Activated CD8-positive, alpha-beta T cell treated with anti-CD3 and anti-CD28 coated beads, Interleukin-2, amount 10 ng/mL, durations not matched to agents 7 days and 5 days (primary cell): ENCODE results near the gene ASIC4. TPM values are rescaled to one million over a fixed set of nuclear protein-coding genes. Genes with fewer than 3 reads are reported as not detected.

ENCODE experiments used
- ATAC-seq: fragments of 150-1000 bp; cut with Tn5 transposase; one replicate; pipeline ENCODE4 v1.10.0; 2021; ENCODE audit warnings: moderate library complexity
- CTCF ChIA-PET: fragments of 350-600 bp; sonication (Branson Sonifier 250); formaldehyde crosslinking; loops from one replicate; lab custom pipeline; 2021; ENCODE audit warnings: antibody characterized with exemption; lab: Charles Lee
- POLR2A ChIA-PET: fragments of 350-600 bp; sonication (Branson Sonifier 250); formaldehyde crosslinking; loops from one replicate; lab custom pipeline; 2021; ENCODE audit warnings: antibody characterized with exemption; lab: Charles Lee
- DNase-seq: peaks from one replicate; pipeline ENCODE4 v3.0.0-alpha.2; 2020
- H3K27ac Mint-ChIP-seq: one replicate; pipeline ENCODE4 v1.8.0; 2021; ENCODE audit warnings: mild to moderate bottlenecking, mixed read lengths
- H3K27me3 Mint-ChIP-seq: one replicate; pipeline ENCODE4 v1.8.0; 2021; ENCODE audit warnings: low read depth, mixed read lengths
- H3K36me3 Mint-ChIP-seq: one replicate; pipeline ENCODE4 v1.8.0; 2021; ENCODE audit warnings: low read depth, mixed read lengths
- H3K4me1 Mint-ChIP-seq: one replicate; pipeline ENCODE4 v1.8.0; 2021; ENCODE audit warnings: low read depth, mixed read lengths
- H3K4me3 Mint-ChIP-seq: one replicate; pipeline ENCODE4 v1.8.0; 2021; ENCODE audit warnings: mild to moderate bottlenecking, mixed read lengths
- H3K9me3 Mint-ChIP-seq: one replicate; pipeline ENCODE4 v1.8.0; 2022; ENCODE audit warnings: mixed read lengths; ENCODE audit not compliant: insufficient read depth
- total RNA-seq, 2 experiments: library from RNA; stranded (reverse); gene quantifications; one replicate each; pipeline ENCODE4 v1.2.3, GENCODE V29; 2021

The ASIC4 gene
- total RNA-seq, 2 experiments from 2014 or later, result not detected

GRCh38 chr2:219500135-219500534, 14.1 kb upstream of the ASIC4 start:
- POLR2A ChIA-PET, result interaction anchor here (0.8 to 1.4 kb wide), 3 partner anchors 8 to 41 kb away, joined by 3 to 6 read pairs (median 3); no protein-coding TSS in a partner anchor
- DNase-seq (no peak), ATAC-seq (no peak)
- H3K9me3 Mint-ChIP-seq, result no peaks in the 10 kb centered on the region
- peaks cover 7% of the 10 kb centered on the region for H3K36me3 Mint-ChIP-seq
- CTCF ChIA-PET, result interaction anchor here (0.9 to 4.5 kb wide), 13 partner anchors 9 to 142 kb away, joined by 3 to 45 read pairs (median 4); partner anchors contain the start of gene ASIC4
- H3K4me3 Mint-ChIP-seq, result peak overlapping the region; percentile 83
- no peak overlapping the region for H3K27ac Mint-ChIP-seq
- peaks cover 43% of the 10 kb centered on the region for H3K4me1 Mint-ChIP-seq
- peaks cover 27% of the 10 kb centered on the region for H3K27me3 Mint-ChIP-seq

DNA sequence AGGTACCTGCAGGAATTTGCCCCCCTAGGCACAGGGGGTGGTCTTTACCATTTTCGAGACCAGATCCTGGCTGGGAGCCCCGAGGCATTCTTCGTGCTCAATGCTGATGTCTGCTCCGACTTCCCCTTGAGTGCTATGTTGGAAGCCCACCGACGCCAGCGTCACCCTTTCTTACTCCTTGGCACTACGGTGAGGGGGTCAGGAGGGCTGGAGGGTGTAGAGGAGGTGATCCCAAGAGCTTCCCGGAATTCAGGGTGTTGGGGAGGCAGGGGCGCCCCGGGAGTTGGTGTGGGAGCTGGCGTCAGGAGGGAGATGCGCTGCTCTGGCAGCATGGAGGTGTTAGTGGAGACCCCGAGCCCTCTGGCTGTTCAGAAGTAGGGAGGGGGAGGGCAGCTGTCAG, 12.4 kb upstream of the ASIC4 start:
- Mint-ChIP-seq H3K9me3 (no peaks in the 10 kb centered on the region), H3K4me1 (peaks cover 39% of the 10 kb centered on the region), H3K27ac (no peak overlapping the region), H3K4me3 (no peak overlapping the region), H3K36me3 (peaks cover 10% of the 10 kb centered on the region), H3K27me3 (peaks cover 10% of the 10 kb centered on the region)
- POLR2A ChIA-PET, result no interaction called here
- DNase-seq (no peak), ATAC-seq (no peak)
- CTCF ChIA-PET, result interaction anchor here (4.5 kb wide), 1 partner anchor 7 kb away, joined by 34 read pairs; no protein-coding TSS in a partner anchor

- Mint-ChIP-seq H3K36me3 (peaks cover 10% of the 10 kb centered on the region), H3K9me3 (no peaks in the 10 kb centered on the region), H3K27me3 (peaks cover 3% of the 10 kb centered on the region), H3K4me3 (no peak overlapping the region), H3K4me1 (peaks cover 32% of the 10 kb centered on the region), H3K27ac (no peak overlapping the region)
- no peak for ATAC-seq
- ChIA-PET CTCF (no interaction called here), POLR2A (no interaction called here)
- DNase-seq, result no peak
These were observed 11.7 kb upstream of the ASIC4 start for GRCh38 chr2:219502618-219503017.

DNA sequence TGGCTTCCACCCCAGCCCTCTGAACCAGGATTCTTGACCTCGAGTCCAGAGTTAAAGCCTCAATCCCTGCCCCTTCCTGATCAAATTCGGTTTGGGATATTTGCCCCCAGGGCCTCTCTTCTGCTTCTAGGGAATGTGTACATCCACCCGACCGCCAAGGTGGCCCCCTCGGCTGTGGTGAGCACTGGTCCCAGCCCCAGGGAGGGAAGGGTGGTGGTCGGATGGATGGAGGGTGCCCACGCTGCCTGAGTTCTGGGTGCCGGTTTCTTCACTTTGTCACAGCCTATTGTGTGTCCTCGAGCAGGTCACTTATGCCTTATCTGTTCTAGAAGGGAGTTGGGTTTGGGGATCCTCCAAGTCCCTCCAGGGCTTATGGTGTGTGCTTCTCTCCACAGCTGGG, 8.7 kb upstream of the ASIC4 start:
- H3K27me3 Mint-ChIP-seq, result peaks cover 15% of the 10 kb centered on the region
- no peaks in the 10 kb centered on the region for H3K9me3 Mint-ChIP-seq

GRCh38 chr2:219506153-219506801, 8.0 kb upstream of the ASIC4 start:
- no peak overlapping the region for H3K4me3 Mint-ChIP-seq
- peaks cover 10% of the 10 kb centered on the region for H3K36me3 Mint-ChIP-seq
- CTCF ChIA-PET, result no interaction called here
- no peak overlapping the region for H3K27ac Mint-ChIP-seq
- POLR2A ChIA-PET, result interaction anchor here (0.6 kb wide), 1 partner anchor 71 kb away, joined by 3 read pairs; no protein-coding TSS in a partner anchor
- peaks cover 8% of the 10 kb centered on the region for H3K4me1 Mint-ChIP-seq
- no peak for DNase-seq
- no peaks in the 10 kb centered on the region for H3K9me3 Mint-ChIP-seq
- no peak for ATAC-seq
- peaks cover 22% of the 10 kb centered on the region for H3K27me3 Mint-ChIP-seq

More for the DNA sequence above, 8.7 kb upstream of the ASIC4 start:
- CTCF ChIA-PET, result no interaction called here
- POLR2A ChIA-PET, result no interaction called here
- Mint-ChIP-seq H3K27ac (no peak overlapping the region), H3K4me3 (no peak overlapping the region), H3K4me1 (peaks cover 12% of the 10 kb centered on the region), H3K36me3 (peaks cover 10% of the 10 kb centered on the region)
- no peak for DNase-seq
- ATAC-seq, result no peak

DNA sequence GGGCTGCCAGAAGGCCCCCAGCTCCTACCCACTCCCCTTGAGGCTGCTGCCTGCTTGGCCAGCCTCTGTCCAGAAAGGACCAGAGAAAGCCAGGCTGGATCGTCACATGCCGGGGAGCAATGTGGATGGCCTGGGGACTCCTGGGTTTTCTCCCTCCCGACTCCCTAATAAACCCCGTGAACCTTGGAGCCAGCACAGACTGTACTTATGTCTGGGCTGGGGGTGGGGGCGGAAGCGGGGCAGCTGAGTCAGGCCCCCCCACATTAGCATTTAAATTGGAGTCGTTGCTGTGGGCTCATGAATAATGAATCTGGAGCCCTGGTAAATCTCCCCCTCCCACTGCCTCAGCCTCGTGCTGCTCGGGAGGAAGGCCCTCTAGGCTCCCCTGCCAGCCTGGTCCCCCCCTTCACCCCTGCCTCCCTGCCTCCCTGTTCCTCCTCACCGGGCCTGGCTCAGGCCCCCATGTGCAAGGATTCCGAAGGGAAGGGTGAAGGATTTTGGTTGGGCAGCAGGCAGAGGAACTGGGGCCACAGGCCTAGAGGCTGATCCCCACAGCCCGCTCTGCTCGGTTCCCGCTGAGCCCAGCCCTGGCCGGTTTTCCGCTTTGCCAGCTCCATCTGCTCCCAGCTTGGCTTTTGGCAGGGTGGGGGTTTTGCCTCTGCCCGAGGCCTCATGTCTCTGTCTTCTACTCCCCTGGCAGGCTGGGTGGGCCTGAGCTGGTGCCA, 7.3 kb upstream of the ASIC4 start:
- Mint-ChIP-seq H3K27ac (no peak overlapping the region), H3K4me1 (peaks cover 6% of the 10 kb centered on the region), H3K9me3 (no peaks in the 10 kb centered on the region), H3K27me3 (peaks cover 27% of the 10 kb centered on the region), H3K4me3 (no peak overlapping the region), H3K36me3 (peaks cover 8% of the 10 kb centered on the region)
- DNase-seq (no peak), ATAC-seq (no peak)
- ChIA-PET POLR2A (interaction anchor here (0.6 kb wide), 1 partner anchor 70 kb away, joined by 3 read pairs; no protein-coding TSS in a partner anchor), CTCF (interaction anchor here (1.0 to 1.5 kb wide), 3 partner anchors 14 to 34 kb away, joined by 3 to 7 read pairs (median 4); no protein-coding TSS in a partner anchor)

DNA sequence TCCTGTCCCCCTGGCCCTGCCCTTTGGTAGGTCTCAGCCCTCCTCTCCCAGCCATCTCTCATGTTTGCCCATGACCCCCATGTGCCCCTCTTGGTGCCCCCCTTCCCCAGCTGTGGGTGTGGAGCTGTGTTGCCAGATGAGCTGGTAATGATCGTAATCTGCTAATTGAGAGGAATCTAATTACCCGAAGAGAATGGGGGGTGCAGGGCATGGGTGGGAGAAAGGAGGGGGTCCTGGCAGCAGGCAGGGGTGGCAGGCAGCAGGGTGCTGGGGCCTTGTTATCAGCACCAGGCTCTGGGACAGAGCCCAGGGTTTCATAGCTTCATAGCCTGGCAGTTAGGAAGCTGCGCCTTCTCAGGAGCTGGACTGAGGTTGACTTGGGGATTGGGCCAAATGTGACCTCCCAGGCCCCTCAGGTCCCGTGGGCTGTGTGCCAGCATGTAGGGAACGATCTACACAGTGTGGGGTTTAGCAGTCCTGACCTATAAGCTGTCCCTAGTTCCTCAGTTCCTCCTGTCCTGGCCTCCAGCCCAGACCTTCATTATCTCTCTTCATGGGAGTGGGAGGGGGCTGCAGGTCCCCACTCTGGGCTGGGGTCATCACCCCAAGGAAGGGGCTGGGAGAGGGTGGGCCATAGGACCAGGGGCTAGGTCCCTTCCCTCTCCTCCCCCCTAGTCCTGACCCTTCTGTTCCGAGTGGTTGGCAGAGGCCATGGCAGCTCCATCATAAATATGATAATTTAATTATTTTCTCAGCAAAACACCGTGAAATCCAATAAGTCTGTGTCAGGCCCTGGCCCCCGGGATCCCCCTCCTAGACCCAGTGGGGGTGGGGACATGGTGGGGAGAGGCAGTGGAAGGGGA, 6.5 kb upstream of the ASIC4 start:
- ChIA-PET POLR2A (interaction anchor here (0.5 to 0.6 kb wide), 2 partner anchors 9 to 11 kb away, joined by 3 to 4 read pairs; partner anchors contain the start of gene GMPPA), CTCF (interaction anchor here (0.9 to 3.4 kb wide), 6 partner anchors 8 to 33 kb away, joined by 3 to 34 read pairs (median 6); partner anchors contain the start of gene GMPPA)
- Mint-ChIP-seq H3K4me3 (no peak overlapping the region), H3K4me1 (peaks cover 6% of the 10 kb centered on the region), H3K36me3 (peaks cover 8% of the 10 kb centered on the region), H3K27me3 (peaks cover 33% of the 10 kb centered on the region), H3K27ac (no peak overlapping the region), H3K9me3 (no peaks in the 10 kb centered on the region)
- DNase-seq (no peak), ATAC-seq (no peak)

- no peak for DNase-seq
These were observed 5.9 kb upstream of the ASIC4 start for GRCh38 chr2:219508444-219508734.

GRCh38 chr2:219508971-219509779, 5.1 kb upstream of the ASIC4 start:
- ChIA-PET POLR2A (interaction anchor here (0.6 kb wide), 1 partner anchor 63 kb away, joined by 3 read pairs; no protein-coding TSS in a partner anchor), CTCF (interaction anchor here (0.7 to 3.4 kb wide), 11 partner anchors 9 to 121 kb away, joined by 3 to 34 read pairs (median 4); partner anchors contain the start of genes CHPF, DNPEP, GMPPA and TMEM198)
- no peak for DNase-seq
- peaks cover 46% of the 10 kb centered on the region for H3K27me3 Mint-ChIP-seq
- peaks cover 8% of the 10 kb centered on the region for H3K36me3 Mint-ChIP-seq
- H3K9me3 Mint-ChIP-seq, result no peaks in the 10 kb centered on the region
- H3K4me3 Mint-ChIP-seq, result no peak overlapping the region
- peaks cover 14% of the 10 kb centered on the region for H3K4me1 Mint-ChIP-seq
- ATAC-seq, result peak; percentile 14
- H3K27ac Mint-ChIP-seq, result no peak overlapping the region

More at GRCh38 chr2:219508444-219508734, 5.9 kb upstream of the ASIC4 start:
- ATAC-seq, result no peak
- peaks cover 6% of the 10 kb centered on the region for H3K4me1 Mint-ChIP-seq
- POLR2A ChIA-PET, result interaction anchor here (0.6 kb wide), 1 partner anchor 9 kb away, joined by 3 read pairs; the partner anchor contains the start of gene GMPPA
- H3K27ac Mint-ChIP-seq, result no peak overlapping the region
- H3K27me3 Mint-ChIP-seq, result peaks cover 38% of the 10 kb centered on the region
- CTCF ChIA-PET, result interaction anchor here (0.9 to 3.4 kb wide), 5 partner anchors 8 to 33 kb away, joined by 3 to 34 read pairs (median 7); partner anchors contain the start of gene GMPPA
- peaks cover 8% of the 10 kb centered on the region for H3K36me3 Mint-ChIP-seq
- no peak overlapping the region for H3K4me3 Mint-ChIP-seq
- H3K9me3 Mint-ChIP-seq, result no peaks in the 10 kb centered on the region

DNA sequence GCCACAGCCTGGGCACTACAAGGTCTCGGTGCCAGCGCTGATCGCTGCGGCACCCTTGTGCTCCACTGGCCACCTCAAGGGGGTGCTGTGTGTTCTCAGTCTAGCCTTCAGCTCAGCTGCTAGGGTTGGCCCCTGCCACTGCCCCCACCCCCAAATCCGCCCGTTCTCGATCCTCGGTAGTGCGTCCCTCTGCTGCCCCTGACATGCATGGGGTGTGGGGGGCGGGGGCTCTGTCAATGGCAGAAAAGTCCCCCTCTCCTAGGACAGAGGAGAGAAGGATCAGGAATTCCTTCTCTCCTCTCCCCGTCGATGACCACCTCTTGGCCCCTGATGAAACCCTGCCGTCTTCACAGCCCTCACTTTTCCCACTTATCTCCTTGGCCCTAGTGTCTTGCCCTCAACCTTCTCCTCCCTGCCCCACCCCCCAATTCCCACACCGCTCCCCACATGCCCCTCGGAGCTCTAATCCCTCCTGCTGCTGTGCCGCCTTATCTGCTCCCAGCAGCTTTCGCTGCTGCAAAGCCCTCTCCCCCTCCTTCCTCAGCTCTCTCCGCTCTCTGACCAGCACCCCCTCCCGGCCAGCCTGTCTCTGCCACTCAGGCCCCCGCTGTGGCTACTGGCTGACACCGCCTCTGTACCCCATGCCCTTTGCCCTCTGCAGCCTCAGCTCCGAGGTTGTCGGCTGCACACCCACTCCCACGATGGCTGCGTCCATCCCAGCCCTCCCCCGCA, 4.3 kb upstream of the ASIC4 start:
- Mint-ChIP-seq H3K4me3 (no peak overlapping the region), H3K36me3 (peaks cover 2% of the 10 kb centered on the region), H3K4me1 (peaks cover 15% of the 10 kb centered on the region), H3K27ac (no peak overlapping the region), H3K27me3 (peaks cover 48% of the 10 kb centered on the region), H3K9me3 (no peaks in the 10 kb centered on the region)
- ATAC-seq (peak; percentile 75), DNase-seq (peak; percentile 59)
- POLR2A ChIA-PET, result interaction anchor here (0.6 kb wide), 1 partner anchor 618 kb away, joined by 3 read pairs; no protein-coding TSS in a partner anchor
- CTCF ChIA-PET, result interaction anchor here (0.5 to 3.4 kb wide), 16 partner anchors 9 to 1123 kb away, joined by 3 to 34 read pairs (median 4); partner anchors contain the start of genes CHPF, DNPEP, GMPPA and TMEM198
